Activated T-cell treated with anti-CD3 and anti-CD28 coated beads, Interleukin-2, amount 50 U/mL, for 1 hour (primary cell): Measurements from ENCODE around the gene SHISA6.

Experiments used
- DNase-seq: peaks from one replicate; pipeline ENCODE4 v3.0.0-alpha.2; 2020

The SHISA6 gene

GRCh38 chr17:11363565-11364117 is 122.6 kb downstream of the SHISA6 start:
- DNase-seq, result no peak

GRCh38 chr17:11366272-11366850 is 125.3 kb downstream of the SHISA6 start:
- DNase-seq, result no peak

- no peak for DNase-seq
These were observed 128.6 kb downstream of the SHISA6 start for GRCh38 chr17:11369575-11369974.

- no peak for DNase-seq
These were observed 131.7 kb downstream of the SHISA6 start for GRCh38 chr17:11372692-11373091.

- DNase-seq, result no peak
These were observed 137.5 kb downstream of the SHISA6 start for GRCh38 chr17:11378506-11378905.

- DNase-seq, result no peak
These were observed 139.7 kb downstream of the SHISA6 start for GRCh38 chr17:11380761-11381160.

GRCh38 chr17:11383157-11383556 is 142.1 kb downstream of the SHISA6 start:
- no peak for DNase-seq

- DNase-seq, result no peak
These were observed 143.1 kb downstream of the SHISA6 start for GRCh38 chr17:11384131-11384530.

- DNase-seq, result no peak
These were observed 146.6 kb downstream of the SHISA6 start for GRCh38 chr17:11387610-11388009.

GRCh38 chr17:11388054-11388453 is 147.0 kb downstream of the SHISA6 start:
- DNase-seq, result no peak

- no peak for DNase-seq
These were observed 148.6 kb downstream of the SHISA6 start for GRCh38 chr17:11389583-11389982.

- no peak for DNase-seq
These were observed 150.1 kb downstream of the SHISA6 start for GRCh38 chr17:11391134-11391533.

- DNase-seq, result no peak
These were observed 163.6 kb downstream of the SHISA6 start for GRCh38 chr17:11404431-11405276.

- no peak for DNase-seq
These were observed 165.7 kb downstream of the SHISA6 start for GRCh38 chr17:11406716-11407115.

- DNase-seq, result no peak
These were observed 171.6 kb downstream of the SHISA6 start for GRCh38 chr17:11412654-11413053.

GRCh38 chr17:11418342-11418741 is 177.3 kb downstream of the SHISA6 start:
- DNase-seq, result no peak

- DNase-seq, result no peak
These were observed 189.7 kb downstream of the SHISA6 start for GRCh38 chr17:11430751-11431150.

GRCh38 chr17:11438673-11439072 is 197.7 kb downstream of the SHISA6 start:
- DNase-seq, result no peak

GRCh38 chr17:11441004-11441403 is 200.0 kb downstream of the SHISA6 start:
- DNase-seq, result no peak

GRCh38 chr17:11446316-11446715 is 205.3 kb downstream of the SHISA6 start:
- no peak for DNase-seq

- no peak for DNase-seq
These were observed 213.1 kb downstream of the SHISA6 start for GRCh38 chr17:11454096-11454495.

- DNase-seq, result no peak
These were observed 217.3 kb downstream of the SHISA6 start for GRCh38 chr17:11458279-11458678.

- no peak for DNase-seq
These were observed 218.9 kb downstream of the SHISA6 start for GRCh38 chr17:11459861-11460331.

GRCh38 chr17:11461993-11462548 is 221.1 kb downstream of the SHISA6 start:
- DNase-seq, result no peak
